ENCODE data around the gene EVX1.

EVX1 gene

DNA sequence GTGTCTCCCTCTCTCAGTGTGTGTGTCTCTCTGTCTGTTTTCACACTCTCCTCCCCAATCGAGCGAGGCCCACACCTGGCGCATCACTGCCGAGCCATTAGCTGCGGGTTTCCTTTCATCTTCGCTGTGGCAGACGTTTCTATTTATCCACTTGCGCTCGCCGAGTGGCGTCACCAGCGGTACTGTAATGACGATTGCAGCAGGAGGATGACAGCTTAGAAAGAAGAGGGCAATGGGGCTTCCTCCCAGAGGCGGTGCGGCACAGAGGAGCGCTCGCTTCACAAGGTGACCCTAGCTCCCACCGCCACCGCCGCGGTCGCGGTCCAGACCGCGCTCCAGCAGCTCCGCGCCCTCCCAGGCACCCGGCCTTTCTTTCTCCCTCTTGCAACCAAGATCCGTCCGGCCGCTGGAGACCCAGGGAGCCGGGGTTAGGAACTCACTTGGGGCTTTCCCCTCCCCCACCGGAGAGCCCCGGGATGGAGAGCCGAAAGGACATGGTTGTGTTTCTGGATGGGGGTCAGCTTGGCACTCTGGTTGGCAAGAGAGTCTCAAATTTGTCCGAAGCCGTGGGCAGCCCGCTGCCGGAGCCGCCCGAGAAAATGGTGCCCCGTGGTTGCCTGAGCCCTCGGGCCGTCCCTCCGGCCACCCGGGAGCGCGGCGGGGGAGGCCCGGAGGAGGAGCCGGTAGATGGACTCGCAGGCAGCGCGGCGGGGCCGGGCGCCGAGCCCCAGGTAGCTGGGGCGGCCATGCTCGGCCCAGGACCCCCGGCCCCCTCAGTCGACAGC is at the start of gene EVX1:
EVX1 (plus strand) TSS at position 248 of the 785 bp plus-strand sequence; CDS start at position 477, 229 bp downstream.
- DNase-seq = peak in 1 of 2 donors; percentile 9

DNA sequence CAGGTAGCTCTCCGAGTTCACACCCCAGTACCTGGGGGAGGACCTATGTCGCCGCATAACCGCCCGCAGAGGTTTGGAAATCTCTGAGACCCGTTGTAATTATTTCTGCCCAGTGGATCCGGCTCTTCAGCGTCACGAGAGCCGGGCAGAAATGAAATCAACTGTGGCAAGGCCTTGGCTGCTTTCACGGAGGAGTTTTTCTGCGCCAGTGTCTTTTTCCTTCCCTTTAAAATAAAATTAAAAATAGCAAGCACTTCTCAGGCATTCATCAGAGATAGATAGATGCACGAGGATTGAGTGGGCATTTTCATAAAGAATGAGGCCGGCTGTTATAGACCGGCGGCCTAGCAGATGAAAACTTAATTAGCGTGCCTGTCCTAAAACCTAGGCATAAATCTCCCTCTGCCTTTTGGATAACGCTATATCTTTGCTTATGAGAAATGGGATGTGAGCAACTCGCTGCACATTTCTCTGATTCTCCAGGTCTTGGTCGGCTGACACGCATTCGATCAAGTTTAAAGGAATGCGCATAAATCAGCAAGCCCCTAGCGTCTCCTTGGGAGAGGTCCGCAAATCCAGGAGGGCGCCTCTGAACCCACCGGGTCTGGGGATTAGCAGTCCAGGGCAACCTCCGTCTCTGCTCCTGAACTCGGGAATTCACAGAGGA is 49.1 kb upstream of the EVX1 start:
- no peak for DNase-seq

DNA sequence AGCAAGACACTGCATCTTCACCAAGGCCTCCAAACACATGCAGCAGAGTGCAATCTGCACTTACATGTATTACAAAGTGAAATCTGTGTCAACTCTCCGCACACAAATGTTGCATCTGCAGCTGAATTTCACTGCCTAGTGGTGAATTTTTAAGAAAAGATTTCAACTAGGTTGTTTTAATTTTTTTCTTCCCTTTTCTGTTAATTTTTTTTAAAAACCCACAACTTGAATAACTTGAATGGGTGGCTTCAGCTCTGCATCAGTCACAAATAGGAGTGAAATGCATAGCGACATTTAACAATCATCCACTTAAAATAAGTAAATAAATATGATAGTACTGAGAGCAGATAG is 48.6 kb upstream of the EVX1 start:
- no peak for DNase-seq

DNA sequence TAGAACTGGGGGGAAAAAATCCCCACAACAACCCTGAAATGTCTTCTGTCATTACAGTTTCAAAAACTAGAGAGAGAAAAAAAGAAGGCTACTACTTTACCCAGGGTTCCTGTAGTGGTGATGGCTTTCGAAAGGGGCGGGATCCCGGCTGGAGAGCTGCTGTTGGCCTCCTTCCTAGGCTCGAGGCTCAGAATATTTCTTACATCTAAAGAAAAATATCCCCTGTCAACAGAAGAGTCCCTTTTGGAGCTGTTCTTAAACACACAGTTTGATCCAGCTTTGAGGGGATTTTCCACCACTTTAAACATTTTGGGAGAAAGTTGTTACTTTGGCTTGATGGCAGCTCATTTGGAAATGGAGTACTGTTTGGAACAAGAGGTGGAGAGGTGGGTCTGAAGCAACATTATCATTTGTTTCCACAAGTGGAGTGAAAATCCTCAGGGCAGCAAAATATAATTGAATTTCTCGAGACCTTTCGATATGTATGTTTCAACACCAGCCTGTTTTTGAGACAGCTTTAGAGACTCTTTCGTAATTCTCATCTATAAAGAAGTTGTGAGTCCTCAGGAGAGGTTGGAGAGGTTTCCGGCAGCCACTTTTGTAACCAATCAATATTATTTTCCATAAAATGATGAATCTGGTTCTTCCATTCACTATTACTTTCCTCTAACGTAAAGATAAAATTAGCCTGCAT is 47.8 kb upstream of the EVX1 start:
- no peak for DNase-seq

DNA sequence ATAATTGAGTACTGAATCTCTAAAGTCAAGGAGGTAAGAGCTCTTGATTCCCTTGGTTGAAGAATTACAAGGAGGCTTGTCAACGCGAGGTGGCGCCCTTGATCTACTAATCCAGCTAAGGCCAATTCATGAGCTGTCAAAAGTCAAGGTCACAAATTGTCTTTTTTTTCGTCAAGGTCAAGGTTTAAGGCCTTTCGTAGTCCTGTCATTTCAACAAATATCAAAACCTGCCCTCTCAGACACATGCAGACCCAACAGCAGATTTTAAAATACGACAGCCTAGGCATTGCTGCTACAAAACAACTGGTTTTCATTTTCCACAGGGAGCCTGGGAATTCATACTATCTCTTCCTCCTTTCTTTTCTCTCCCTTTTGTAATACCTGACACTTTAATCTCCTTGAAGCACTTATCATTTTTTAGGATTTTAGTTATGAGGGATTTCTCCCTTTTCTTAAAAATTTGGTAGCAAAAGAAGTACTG is 46.3 kb upstream of the EVX1 start:
- peak; percentile 77 to 81 for DNase-seq

DNA sequence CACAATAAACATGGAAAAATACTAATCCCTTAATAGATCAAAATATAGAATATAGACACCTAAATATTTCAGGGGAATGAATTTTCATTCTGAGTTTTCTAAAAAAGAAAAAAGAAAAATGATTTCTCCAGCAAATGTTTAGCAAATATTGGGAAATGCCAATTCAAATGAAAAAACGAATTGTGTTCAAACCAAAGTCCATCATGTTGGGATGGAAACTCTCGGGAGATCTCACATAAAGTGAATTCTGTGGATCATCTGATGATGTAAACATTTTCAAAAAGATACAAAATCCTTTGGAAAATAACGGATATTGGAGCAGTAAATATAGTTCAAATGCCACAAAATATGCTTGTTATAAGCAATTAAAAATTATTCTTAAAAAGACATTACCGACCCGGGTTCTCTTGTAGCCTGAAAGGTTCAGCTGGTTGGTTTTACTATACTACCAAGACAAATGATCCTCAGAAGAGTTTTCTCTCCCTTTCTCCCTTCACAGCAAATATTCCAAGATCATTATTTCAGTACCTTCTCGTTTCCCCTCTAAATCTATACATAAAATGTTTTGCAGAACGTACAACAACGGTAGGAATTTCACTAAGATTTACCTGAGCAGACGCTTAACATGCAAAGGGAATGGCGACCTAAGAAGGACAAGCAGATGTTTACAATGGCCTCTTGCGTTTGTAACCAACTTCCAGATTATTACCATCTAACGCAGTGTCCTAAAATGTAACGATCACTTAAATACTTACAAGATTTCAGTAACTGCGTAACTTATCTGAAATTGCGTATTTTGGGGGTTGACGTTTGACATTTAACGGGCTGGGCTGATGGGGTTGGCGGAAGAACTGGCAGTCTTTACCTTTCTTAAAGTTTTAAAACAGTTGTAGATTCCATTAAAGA is 45.2 kb upstream of the EVX1 start:
- no peak for DNase-seq

DNA sequence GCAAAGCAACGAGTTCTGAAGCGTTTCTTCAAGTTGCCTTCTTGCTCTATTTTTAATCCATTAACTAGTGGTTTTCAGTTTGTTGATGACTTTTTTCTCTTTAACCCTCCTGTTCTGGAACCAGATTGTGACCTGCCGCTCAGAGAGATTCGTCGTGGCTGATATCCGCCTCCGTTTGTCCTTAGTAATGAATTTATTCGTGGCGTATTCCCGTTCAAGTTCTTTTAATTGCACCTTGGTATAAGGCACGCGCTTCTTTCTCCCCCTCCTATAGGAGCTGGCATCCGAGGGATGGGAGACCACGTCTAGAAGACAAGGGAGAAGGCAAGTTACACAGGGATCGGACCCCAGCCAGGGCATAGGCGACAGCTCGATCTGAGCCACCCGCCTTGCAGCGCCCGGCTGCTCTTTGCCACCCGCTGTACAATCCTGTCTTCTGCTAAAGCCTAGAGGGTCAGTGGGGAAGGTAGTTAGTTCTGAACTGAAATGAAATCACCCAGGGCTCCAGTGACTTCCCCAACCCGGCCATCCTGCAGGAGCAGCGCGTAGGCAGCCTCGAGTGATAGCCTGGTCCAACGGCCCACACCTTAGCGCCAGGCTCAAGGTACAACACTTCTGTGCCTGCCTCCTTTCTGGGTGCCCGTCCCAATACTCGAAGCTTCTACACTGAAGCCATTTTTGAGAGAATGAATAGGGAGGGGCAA is 44.3 kb upstream of the EVX1 start:
- no peak for DNase-seq

DNA sequence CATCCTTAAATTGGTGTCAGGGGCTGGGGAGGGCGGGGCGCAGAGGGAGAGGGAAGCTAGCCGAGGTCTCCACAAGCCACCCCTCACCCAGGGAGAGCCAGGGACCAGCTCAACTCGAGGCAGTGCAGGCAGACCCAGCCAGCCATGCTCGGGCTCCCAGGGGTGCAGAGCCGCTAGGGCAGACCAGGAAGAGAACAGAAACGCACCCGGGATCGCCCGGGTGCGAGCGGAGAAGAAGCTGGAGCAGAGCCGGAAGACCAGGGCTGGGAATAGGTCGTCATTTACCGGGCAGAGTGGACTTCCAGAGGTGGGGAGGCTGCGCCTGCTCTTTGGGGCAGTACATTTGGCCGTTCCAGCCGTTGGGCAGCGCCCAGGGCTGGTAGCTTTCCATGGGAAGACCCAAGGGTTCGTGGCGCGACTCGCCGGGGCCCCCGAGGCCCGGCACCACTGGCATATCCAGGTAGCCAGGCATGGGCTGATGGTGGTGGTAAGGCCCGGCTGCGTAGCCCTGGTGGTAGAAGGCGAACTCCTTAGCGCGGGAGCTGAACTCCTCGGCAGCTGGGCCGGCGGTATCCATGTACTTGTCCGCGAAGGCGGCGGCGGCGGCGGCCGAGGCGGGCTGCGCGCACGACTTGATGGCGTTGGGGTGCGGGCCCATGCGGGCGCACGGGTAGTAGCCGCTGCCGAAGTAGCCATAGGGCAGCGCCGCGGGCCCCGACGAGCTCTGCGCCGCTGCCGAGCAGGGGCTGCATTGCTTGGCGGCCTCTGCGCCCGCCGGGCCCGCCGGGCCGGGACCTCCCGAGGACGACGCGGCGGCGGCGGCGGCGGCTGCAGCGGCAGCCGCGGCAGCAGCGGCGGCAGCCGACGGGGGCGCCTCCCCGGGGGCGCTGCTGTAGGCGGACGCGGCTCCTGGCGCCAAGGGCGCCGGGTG is 43.5 kb upstream of the EVX1 start:
- DNase-seq = no peak

DNA sequence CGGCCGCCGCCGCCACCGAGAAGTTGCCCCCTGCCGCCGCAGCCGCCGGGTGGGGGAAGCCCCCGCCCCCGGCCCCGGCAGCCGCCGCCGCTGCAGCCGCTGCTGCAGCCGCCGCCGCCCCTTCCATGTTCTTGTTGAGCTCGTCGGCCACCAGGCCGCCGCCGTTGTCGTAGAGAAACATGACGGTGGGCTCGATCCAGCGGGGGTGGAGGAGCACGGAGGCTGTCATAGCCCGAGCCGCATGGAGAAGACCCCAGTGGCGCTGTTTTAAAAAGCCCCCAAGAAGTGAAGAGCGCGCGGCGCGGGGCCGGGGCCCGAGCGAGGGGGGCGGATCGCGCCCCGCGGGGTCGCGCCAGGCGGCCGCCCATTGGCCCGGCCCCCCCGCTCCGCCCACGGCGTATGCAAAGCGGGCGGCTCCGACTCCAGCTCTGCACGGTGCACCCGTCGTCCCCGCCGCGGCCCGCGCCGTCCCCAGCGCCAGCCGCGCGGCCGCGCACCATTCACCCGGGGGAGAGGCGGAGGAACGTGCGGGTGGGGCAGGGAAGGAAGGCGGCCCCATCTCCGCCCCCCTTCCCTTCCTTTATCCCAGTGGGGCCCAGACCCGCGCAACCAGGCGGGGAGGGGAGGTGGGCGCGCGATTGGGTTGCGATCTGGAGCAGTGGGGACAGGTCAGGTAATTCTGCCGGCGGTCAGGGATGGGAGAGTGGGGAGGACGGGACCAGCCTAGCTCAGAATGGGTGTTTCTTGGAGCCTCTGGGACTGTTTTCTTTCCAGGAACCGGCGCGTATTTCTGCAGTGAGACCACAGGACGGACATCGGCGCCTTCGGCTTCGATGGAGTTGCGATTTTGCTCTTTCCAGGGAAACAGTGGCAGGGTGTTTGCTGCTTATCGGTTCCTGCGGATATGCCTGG is 42.5 kb upstream of the EVX1 start, which contains the start of gene HOXA13:
HOXA13 (minus strand) TSS at position 243 of the 912 bp plus-strand sequence; CDS start at position 229, 14 bp downstream.
- no peak for DNase-seq

DNA sequence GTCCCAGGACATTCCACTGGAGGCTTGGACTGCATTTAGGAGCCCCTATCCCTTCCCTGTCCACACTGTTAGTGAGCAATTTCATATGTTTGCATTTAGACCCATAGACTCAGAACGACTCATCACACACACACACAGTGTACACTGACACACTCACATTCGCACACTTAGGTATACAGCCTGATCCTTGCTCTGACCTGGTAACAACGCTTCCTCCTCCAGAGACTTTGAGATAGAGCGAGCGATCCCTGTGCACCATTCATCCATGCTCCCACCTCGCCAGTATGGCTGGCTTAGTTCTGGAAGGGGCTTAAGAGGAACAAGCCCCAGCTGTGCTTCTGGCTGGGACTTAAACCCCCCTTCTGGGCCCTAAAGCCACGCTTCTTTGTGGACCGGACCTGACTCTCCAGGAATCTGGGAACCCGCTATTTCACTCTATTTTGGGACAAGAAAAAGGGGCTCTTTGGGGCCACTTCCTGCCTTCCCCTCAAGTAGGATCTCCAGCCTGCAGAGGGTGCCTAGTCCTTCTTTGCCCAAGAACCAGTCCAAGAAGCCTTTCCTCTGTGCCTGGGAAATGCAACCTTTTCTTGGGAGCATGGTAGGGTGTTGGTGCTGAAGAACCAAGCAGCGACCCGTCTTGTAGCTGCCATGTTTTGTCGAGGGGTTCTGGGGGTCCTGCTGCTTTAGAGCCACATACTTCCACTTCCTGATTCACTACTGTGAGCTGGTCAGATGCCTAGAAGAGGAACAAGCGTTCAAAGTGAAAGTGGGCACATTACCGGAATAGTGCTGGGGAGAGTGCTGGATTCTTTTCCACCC is 41.6 kb upstream of the EVX1 start:
- DNase-seq = no peak

DNA sequence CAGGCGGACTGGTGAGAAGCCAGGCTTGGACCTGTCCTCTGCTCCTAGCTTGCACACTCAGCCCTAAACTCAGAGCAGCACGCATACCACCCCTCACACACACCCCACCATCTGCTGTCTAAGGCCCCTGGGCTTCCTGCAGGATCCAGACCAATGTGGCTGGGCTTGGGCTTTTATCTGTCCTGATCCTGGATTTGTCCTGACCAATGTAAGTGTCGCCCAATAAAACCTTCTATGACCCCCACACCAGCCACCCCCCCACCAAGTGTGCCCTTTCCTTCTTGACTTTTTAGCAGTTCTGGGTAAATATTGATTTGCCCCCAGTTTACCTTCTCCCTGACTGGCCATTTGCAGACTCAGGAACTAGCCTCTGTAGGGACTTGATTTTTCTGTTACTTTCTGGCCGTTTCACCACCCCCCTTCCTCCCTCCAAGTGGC is 41.0 kb upstream of the EVX1 start:
- no peak for DNase-seq

DNA sequence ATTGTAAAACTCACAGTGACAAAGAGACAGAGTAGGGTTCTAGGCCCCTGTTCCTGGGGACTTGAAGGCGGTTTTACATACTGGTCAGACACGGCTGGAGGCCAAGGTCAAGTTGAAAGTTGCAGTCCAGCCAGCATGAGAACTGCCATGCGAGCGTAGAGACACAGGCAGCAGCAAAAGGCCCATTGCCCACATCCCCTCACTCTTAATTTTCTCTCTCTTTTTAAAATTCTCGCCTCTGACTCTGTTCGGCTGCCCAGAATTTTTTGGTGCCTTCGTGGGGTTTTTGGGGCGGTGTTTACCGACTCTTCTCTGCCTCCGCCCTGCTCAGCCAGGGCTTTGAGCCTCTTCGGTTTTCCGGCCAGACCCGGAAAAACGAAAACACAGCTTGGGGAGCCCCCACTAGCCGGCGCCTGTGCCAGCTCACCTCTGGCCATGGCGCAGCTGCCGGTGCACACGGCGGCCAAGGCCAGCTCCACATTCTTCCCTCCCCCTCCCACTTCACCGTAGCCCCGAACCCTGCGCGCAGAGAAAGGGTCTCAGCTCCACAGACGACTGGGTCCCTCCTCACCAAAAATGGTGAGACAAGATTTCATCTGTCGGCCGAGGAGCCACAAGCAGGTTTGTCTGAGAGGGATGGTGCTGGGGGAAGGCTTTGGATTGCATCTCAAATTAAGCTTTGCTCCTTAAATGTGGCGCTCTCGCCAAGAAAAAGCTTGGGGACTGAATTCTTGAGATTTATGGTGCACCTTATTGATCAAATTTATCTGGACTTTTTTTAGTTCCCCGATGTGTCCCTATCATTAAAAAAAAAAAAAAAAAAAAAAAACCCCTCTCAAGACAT is 40.4 kb upstream of the EVX1 start:
- no peak for DNase-seq

DNA sequence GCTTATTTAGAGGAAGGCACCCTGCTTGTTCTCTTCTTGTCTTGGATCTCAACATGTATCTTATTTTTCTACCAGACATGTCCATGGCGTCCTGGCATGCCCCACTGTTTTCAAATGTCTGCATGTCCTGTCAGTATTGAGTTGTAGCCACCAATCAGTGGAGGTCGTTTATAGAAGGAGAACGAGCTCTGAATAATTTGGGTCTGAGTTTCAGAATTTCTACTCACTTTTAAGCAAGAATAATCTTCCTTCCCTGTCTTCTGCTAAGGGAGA is 39.8 kb upstream of the EVX1 start:
- DNase-seq = no peak

DNA sequence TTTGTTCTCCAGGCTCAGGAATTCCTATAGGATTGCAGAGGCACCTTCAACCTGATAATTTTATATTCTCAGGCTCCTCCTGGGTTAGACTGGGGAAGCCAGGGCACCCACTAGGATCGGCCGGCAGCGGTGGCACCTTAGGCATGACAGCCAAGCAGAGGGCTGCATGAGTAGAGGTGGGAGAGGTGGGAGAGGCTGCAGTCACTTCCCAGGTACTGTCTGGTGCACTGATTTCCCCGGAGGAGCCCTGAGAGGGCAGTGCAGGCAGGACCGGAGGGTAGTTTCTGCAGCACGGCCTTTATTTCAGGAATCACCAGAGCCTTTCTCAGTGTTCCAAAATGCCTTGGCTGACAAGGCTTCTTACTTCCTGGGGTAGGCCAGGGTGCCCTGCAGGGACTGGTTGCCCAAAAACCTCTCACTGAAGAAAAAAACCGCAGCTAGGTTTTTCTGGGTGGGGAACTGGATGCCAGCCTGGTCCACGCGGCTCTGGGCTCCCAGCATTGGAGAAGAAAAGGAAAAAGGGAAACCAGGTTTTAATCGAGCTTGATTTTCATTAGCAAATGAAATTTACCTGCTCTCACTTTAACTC is 39.1 kb upstream of the EVX1 start:
- no peak for DNase-seq

DNA sequence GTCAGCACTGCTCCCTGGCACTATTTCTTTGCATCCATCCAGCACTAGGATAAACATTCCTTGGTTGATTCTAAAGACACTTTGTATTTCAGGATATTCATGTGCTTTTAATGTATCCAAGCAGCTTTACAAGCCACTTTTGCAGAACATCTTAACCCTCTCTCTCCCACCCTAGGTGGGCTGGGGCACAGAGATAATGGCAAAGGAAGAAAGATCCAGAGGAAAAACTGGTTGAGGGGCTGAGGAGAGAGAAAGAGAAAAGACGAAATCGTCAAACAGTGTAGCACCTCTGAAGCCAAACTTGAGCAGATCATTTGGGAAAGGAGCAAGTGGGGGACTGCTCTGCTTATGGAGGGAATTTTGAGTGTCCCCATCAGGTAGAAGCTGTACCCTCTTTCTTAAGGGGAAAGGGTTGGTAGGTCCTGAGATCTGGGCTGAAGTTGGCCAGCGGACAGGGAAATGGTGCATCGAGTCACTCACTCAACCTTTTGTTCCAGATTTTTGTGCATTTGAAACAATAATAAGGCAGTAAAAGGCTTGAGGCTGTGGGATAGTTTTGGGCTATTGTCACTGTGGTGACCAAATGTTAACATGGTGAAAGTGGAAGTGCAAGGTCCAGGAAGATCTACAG is 38.5 kb upstream of the EVX1 start:
- no peak for DNase-seq

DNA sequence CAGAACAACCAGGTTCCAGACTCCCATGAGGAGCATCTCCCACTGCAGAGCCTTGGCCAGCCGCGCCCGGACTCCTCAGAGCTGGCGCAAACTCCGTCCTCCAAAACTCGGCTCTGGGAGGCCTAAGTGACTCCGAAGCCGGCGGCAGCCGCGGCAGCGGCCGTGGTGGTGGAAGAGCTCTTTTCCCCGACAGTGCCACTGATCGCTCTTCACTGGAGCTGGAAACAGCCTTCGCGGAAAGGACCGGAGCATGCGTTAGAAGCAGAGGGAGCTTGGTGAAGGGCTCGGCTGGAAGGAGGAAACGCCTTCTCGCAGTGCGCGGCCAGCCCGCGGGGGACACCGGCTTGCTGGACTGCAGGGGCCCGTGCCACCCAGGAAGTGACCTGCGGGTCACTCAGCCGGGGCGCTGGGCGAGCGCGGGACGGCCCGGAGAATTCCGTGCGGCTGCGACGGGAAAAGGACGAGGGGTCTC is 37.7 kb upstream of the EVX1 start:
- DNase-seq = no peak
